Kidney glomerular epithelial cell (primary cell): ENCODE results near the gene TMEM50B.
"Not testable (repeated sequence)": the region's sequence is repeated elsewhere in the genome, so short reads cannot be mapped to it uniquely, and the experiment has no call there.

Experiments used
- DNase-seq: peaks from one replicate; lab custom pipeline; 2025; lab: John Stamatoyannopoulos, UW

TMEM50B gene

GRCh38 chr21:33428669-33429068 lies 51.1 kb downstream of the TMEM50B start:
- no peak for DNase-seq

- no peak for DNase-seq
These were observed 52.7 kb downstream of the TMEM50B start for GRCh38 chr21:33427051-33427450.

GRCh38 chr21:33425825-33426224 lies 53.9 kb downstream of the TMEM50B start:
- no peak for DNase-seq

- no peak for DNase-seq
These were observed 55.6 kb downstream of the TMEM50B start for GRCh38 chr21:33424214-33424613.

- no peak for DNase-seq
These were observed 57.9 kb downstream of the TMEM50B start for GRCh38 chr21:33421713-33422393.

GRCh38 chr21:33419538-33420123 lies 60.1 kb downstream of the TMEM50B start:
- no peak for DNase-seq

- no peak for DNase-seq
These were observed 61.1 kb downstream of the TMEM50B start for GRCh38 chr21:33418691-33419090.

- no peak for DNase-seq
These were observed 64.8 kb downstream of the TMEM50B start for GRCh38 chr21:33414926-33415325.

- no peak for DNase-seq
These were observed 65.7 kb downstream of the TMEM50B start for GRCh38 chr21:33414068-33414467.

- DNase-seq, result peak; percentile 73
These were observed 66.8 kb downstream of the TMEM50B start for GRCh38 chr21:33412832-33413519.

- not testable (repeated sequence) for DNase-seq
These were observed 67.3 kb downstream of the TMEM50B start for GRCh38 chr21:33412439-33412831.

- no peak for DNase-seq
These were observed 67.8 kb downstream of the TMEM50B start for GRCh38 chr21:33411949-33412430.

- DNase-seq, result no peak
These were observed 73.3 kb downstream of the TMEM50B start for GRCh38 chr21:33406493-33406892.

- DNase-seq, result peak; percentile 19
These were observed 75.8 kb downstream of the TMEM50B start for GRCh38 chr21:33403786-33404585.

GRCh38 chr21:33403128-33403785 lies 76.5 kb downstream of the TMEM50B start, which contains the start of gene IFNGR2:
TSS of gene IFNGR2 (plus strand) at chr21:33403413. CDS start at chr21:33403544, 131 bp downstream.
- DNase-seq, result peak; percentile 25

GRCh38 chr21:33402001-33402979 lies 77.5 kb downstream of the TMEM50B start:
- no peak for DNase-seq

GRCh38 chr21:33401630-33401992 lies 78.2 kb downstream of the TMEM50B start:
- no peak for DNase-seq
